HepG2 (cell line): Measurements from ENCODE around the gene TNNT3. TPM values are rescaled to one million over a fixed set of nuclear protein-coding genes. Genes with fewer than 3 reads are reported as not detected.

Experiments
- ATAC-seq: fragments of 200-7000 bp; cut with Tn5 transposase; 3 replicates; pipeline ENCODE4 v1.9.1; 2020; ENCODE audit warnings: mild to moderate bottlenecking, moderate library complexity
- BruUV-seq: library from RNA; stranded (reverse); fragments of 400-500 nt; replicated peaks from 2 replicates; lab custom pipeline; 2021; lab: Mats Ljungman, UMichigan
- CTCF ChIA-PET: fragments of 300-600 bp; formaldehyde crosslinking; extraction: SDS; loops from one replicate; lab custom pipeline; 2021; ENCODE audit warnings: low total read pairs, inconsistent platforms, low intra/inter-chr PET ratio; lab: Yijun Ruan, JAX
- POLR2A ChIA-PET: fragments of 350-600 bp; sonication (Branson Sonifier 250); formaldehyde crosslinking; loops from one replicate; lab custom pipeline; 2020; ENCODE audit warnings: antibody characterized with exemption, inconsistent platforms; lab: Yijun Ruan, JAX
- DNase-seq: peaks from one replicate; pipeline ENCODE4 v3.0.0-alpha.2; 2015; ENCODE audit warnings: low spot score
- FAIRE-seq: peaks from 3 replicates; lab custom pipeline; 2011; peaks lifted over from hg19 to GRCh38; lab: Jason Lieb, UNC
- H2AFZ ChIP-seq: one replicate; pipeline ENCODE4 v1.6.1; 2011; ENCODE audit warnings: low read length, inconsistent platforms
- H3K27ac ChIP-seq: fragments of 300-600 bp; 3 replicates; pipeline ENCODE4 v1.8.0; 2011; ENCODE audit warnings: mixed run types, mild to moderate bottlenecking, mixed read lengths, low read length, inconsistent platforms; ENCODE audit not compliant: insufficient read depth; ENCODE audit errors: extremely low read length
- H3K27me3 ChIP-seq, 2 experiments: fragments of 200-600 bp in 1 of 2; 2 replicates in 1 of 2; 3 replicates in 1 of 2; pipeline versions ENCODE4 v1.6.0 to v1.8.0; 2011; ENCODE audit warnings: low read length in 2 of 2, mild to moderate bottlenecking in 2 of 2, moderate library complexity in 2 of 2, inconsistent platforms in 1 of 2; ENCODE audit not compliant: insufficient read depth in 2 of 2, control insufficient read depth in 1 of 2
- H3K36me3 ChIP-seq, 2 experiments: fragments of 200-600 bp in 1 of 2; replicated peaks in 1 of 2; 2 replicates in 1 of 2; 3 replicates in 1 of 2; pipeline versions ENCODE4 v1.5.1 to v1.8.0; 2011; ENCODE audit warnings: low read length in 2 of 2, inconsistent platforms in 1 of 2; ENCODE audit not compliant: insufficient read depth in 2 of 2, control insufficient read depth in 1 of 2
- H3K4me1 ChIP-seq: 2 replicates; pipeline ENCODE4 v1.5.1; 2012; ENCODE audit warnings: low read length, inconsistent platforms; ENCODE audit not compliant: insufficient read depth
- H3K4me2 ChIP-seq: 2 replicates; pipeline ENCODE4 v1.6.0; 2011; ENCODE audit warnings: low read depth, low read length, inconsistent platforms
- H3K4me3 ChIP-seq, 3 experiments: fragments of 200-600 bp in 1 of 3; sonication (generic), shearing (Covaris generic) in 1 of 3; replicated peaks in 1 of 3; 2 replicates each; pipeline ENCODE4 v1.5.1; 2011 to 2016; ENCODE audit warnings: low read length in 3 of 3, inconsistent platforms in 2 of 3, low read depth in 2 of 3, mild to moderate bottlenecking in 2 of 3, control low read depth in 1 of 3, mixed read lengths in 1 of 3; ENCODE audit not compliant: insufficient read depth in 1 of 3
- H3K79me2 ChIP-seq: one replicate; pipeline ENCODE4 v1.6.1; 2011; ENCODE audit warnings: low read length, inconsistent platforms; ENCODE audit not compliant: insufficient read depth
- H3K9ac ChIP-seq: 2 replicates; pipeline ENCODE4 v1.6.0; 2011; ENCODE audit warnings: mild to moderate bottlenecking, low read depth, low read length, inconsistent platforms; ENCODE audit not compliant: insufficient read depth
- H3K9me3 ChIP-seq: 2 replicates; pipeline ENCODE4 v1.5.1; 2012; ENCODE audit warnings: mild to moderate bottlenecking, low read length
- H4K20me1 ChIP-seq: 2 replicates; pipeline ENCODE4 v1.6.0; 2011; ENCODE audit warnings: inconsistent platforms, mild to moderate bottlenecking, low read length, moderate library complexity; ENCODE audit not compliant: insufficient read depth
- BCL6 ChIP-seq: IDR thresholded peaks from 2 replicates; pipeline ENCODE4 v1.6.1; 2016; ENCODE audit warnings: missing genetic modification reagents, missing compliant biosample characterization
- CBX2 ChIP-seq, 2 experiments: fragments of 200-600 bp in 1 of 2; sonication (generic); formaldehyde crosslinking in 1 of 2; IDR thresholded peaks; 2 replicates each; pipeline versions ENCODE4 v1.7.0 to v1.8.1; 2018 to 2022; ENCODE audit warnings: low read depth in 2 of 2, low read length in 1 of 2, mild to moderate bottlenecking in 1 of 2, missing genetic modification reagents in 1 of 2
- EEA1 ChIP-seq: sonication (generic); formaldehyde crosslinking; IDR thresholded peaks from 2 replicates; pipeline ENCODE4 v1.5.1; 2020; ENCODE audit warnings: mild to moderate bottlenecking, missing genetic modification reagents, borderline replicate concordance
- GPBP1L1 ChIP-seq: sonication (generic); formaldehyde crosslinking; IDR thresholded peaks from 2 replicates; pipeline ENCODE4 v1.5.0; 2020; ENCODE audit warnings: mild to moderate bottlenecking, missing genetic modification reagents
- KDM1A ChIP-seq: IDR thresholded peaks from 2 replicates; pipeline ENCODE4 v1.6.1; 2016; ENCODE audit warnings: missing compliant biosample characterization
- TOPORS ChIP-seq: sonication (generic); formaldehyde crosslinking; IDR thresholded peaks from 2 replicates; pipeline ENCODE4 v1.8.0; 2023; ENCODE audit warnings: mild to moderate bottlenecking, missing genetic modification reagents
- ZNF362 ChIP-seq: sonication (generic); formaldehyde crosslinking; IDR thresholded peaks from 2 replicates; pipeline ENCODE4 v1.4.0; 2020; ENCODE audit warnings: missing genetic modification reagents, mild to moderate bottlenecking, borderline replicate concordance
- ZNF503 ChIP-seq: sonication (generic); formaldehyde crosslinking; IDR thresholded peaks from 2 replicates; pipeline ENCODE4 v1.4.0; 2020; ENCODE audit warnings: missing genetic modification reagents
- ZNF557 ChIP-seq: sonication (generic); formaldehyde crosslinking; IDR thresholded peaks from 2 replicates; pipeline ENCODE4 v1.4.0; 2020; ENCODE audit warnings: missing genetic modification reagents
- ZNF646 ChIP-seq: sonication (generic); formaldehyde crosslinking; IDR thresholded peaks from 2 replicates; pipeline ENCODE4 v1.9.0; 2021; ENCODE audit warnings: mild to moderate bottlenecking, missing genetic modification reagents
- ZNF816 ChIP-seq: sonication (generic); formaldehyde crosslinking; IDR thresholded peaks from 2 replicates; pipeline ENCODE4 v1.8.0; 2022; ENCODE audit warnings: missing genetic modification reagents, mild to moderate bottlenecking, borderline replicate concordance
- ZZZ3 ChIP-seq: sonication (generic); formaldehyde crosslinking; IDR thresholded peaks from 2 replicates; pipeline ENCODE4 v1.4.0; 2020; ENCODE audit warnings: missing genetic modification reagents, mild to moderate bottlenecking, borderline replicate concordance
- WGBS: methylation state at CpG from one replicate; pipeline ENCODE4 v1.1.6; 2017; ENCODE audit warnings: low lambda C conversion rate; 5-methylcytosine and 5-hydroxymethylcytosine counted together
- in situ Hi-C: cut with HindIII; loops from 2 replicates; pipeline ENCODE4 v1.10.0; 2017; ENCODE audit warnings: low pct_unique_long_range_greater_than_20kb; ENCODE audit not compliant: extremely low pct_ligation_motif_present
- intact Hi-C: fragments of 100-400 bp; cut with micrococcal nuclease; formaldehyde crosslinking; loops from one replicate; pipeline ENCODE4 v1.10.0; 2022; ENCODE audit not compliant: unreplicated experiment
- polyA plus RNA-seq, 8 experiments: library from polyadenylated mRNA; depleted of rRNA in 3 of 8; stranded (reverse) in 7 of 8; unstranded in 1 of 8; fragments of >200 nt; fragmentation: Illumina TruSeq in 4 of 8; extraction: Trizol in 4 of 8; gene quantifications; 2 replicates each; pipeline versions ENCODE4 v1.2.1 to v1.2.3, GENCODE V29; 2011 to 2016; ENCODE audit warnings: low read depth in 4 of 8, missing spikeins in 1 of 8, mixed read lengths in 1 of 8; ENCODE audit not compliant: insufficient read depth in 1 of 8
- total RNA-seq, 5 experiments: library from RNA; depleted of rRNA; stranded (reverse); fragments of >200 nt; fragmentation: Illumina TruSeq; extraction: Trizol; gene quantifications; 2 replicates each; pipeline ENCODE4 v1.2.3, GENCODE V29; 2016; ENCODE audit warnings: low read depth in 1 of 5

The TNNT3 gene
- total and polyA plus RNA-seq, 2 of the 13 experiments (the other 11 are each of a cell fraction or from before 2014, with no cell fraction given), result not detected

GRCh38 chr11:1931341-1932104, 12.0 kb downstream of the TNNT3 start:
- H3K27ac ChIP-seq, result no peak overlapping the region
- ChIA-PET POLR2A (no interaction called here), CTCF (no interaction called here)
- no peak overlapping the region for H2AFZ ChIP-seq
- H3K27me3 ChIP-seq, result peaks cover 26 to 75% of the 10 kb centered on the region in 2 experiments
- intact Hi-C loops, result no loop called here
- H3K4me1 ChIP-seq, result no peaks in the 10 kb centered on the region
- no peaks in the 10 kb centered on the region for H3K79me2 ChIP-seq
- no peaks in the 10 kb centered on the region for H3K36me3 ChIP-seq
- FAIRE-seq (no peak), DNase-seq (no peak), ATAC-seq (no peak)
- in situ Hi-C loops, result no loop called here
- H3K4me3 ChIP-seq, result no peak overlapping the region
- no peak overlapping the region for H3K4me2 ChIP-seq
- H3K9me3 ChIP-seq, result no peaks in the 10 kb centered on the region
- BruUV-seq, result no TSS peak
- no peak overlapping the region for H3K9ac ChIP-seq
- H4K20me1 ChIP-seq, result no peaks in the 10 kb centered on the region
- 46% methylated on average over 14 of the region's 18 CpGs for WGBS
- TF ChIP-seq TOPORS (CRISPR knock-in tag), result no peak
- TF ChIP-seq ZNF557, result no peak
- TF ChIP-seq GPBP1L1, result no peak
- no peak for TF ChIP-seq BCL6 (CRISPR knock-in tag)
- no peak for TF ChIP-seq KDM1A (CRISPR knock-in tag)
- TF ChIP-seq ZNF816, result no peak
- TF ChIP-seq CBX2 (IDR thresholded peaks at IDR 0.05; ENCODE audit: low read depth, low read length), result no peak
- no peak for TF ChIP-seq CBX2 (CRISPR knock-in tag; IDR thresholded peaks at IDR 0.05; ENCODE audit: low read depth)
- no peak for TF ChIP-seq EEA1 (CRISPR knock-in tag)
- TF ChIP-seq ZZZ3, result no peak
- TF ChIP-seq ZNF503 (CRISPR knock-in tag), result no peak
- TF ChIP-seq ZNF646, result no peak
- no peak for TF ChIP-seq ZNF362 (CRISPR knock-in tag)
